Loucy (cell line): Measurements from ENCODE around the gene TAP2.

Experiments used
- CTCF ChIP-seq: fragments of 200-600 bp; sonication (generic); conservative IDR thresholded peaks from 2 replicates; pipeline ENCODE4 v1.5.1; 2014; ENCODE audit warnings: mild to moderate bottlenecking, antibody characterized with exemption, low read length
- EZH2phosphoT487 ChIP-seq: fragments of 200-600 bp; IDR thresholded peaks from 2 replicates; pipeline ENCODE4 v1.6.1; 2018; ENCODE audit warnings: antibody characterized with exemption, mild to moderate bottlenecking, moderate library complexity, borderline replicate concordance

- no peak for TF ChIP-seq CTCF
- TF ChIP-seq EZH2phosphoT487 = no peak
Measured at GRCh38 chr6:32851025-32851424, 12.5 kb upstream of the TAP2 start.
